ENCODE results near the gene ECHS1.
"Not testable (repeated sequence)": the region's sequence is repeated elsewhere in the genome, so short reads cannot be mapped to it uniquely, and the experiment has no call there.

Gene ECHS1

DNA sequence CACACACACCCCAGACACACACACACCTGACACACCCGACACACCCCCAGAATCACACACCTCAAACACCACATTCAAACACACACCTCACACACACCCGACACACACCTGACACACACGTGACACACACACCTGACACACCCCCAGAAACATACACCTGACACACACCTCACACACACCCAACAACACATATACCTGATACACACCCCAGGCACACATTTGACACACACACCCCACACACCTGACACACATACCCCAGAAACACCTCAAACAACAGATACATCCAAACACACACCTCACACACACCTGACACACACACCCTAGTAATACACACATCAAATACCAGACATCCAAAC, 35.8 kb downstream of the ECHS1 start:
- DNase-seq = no peak

DNA sequence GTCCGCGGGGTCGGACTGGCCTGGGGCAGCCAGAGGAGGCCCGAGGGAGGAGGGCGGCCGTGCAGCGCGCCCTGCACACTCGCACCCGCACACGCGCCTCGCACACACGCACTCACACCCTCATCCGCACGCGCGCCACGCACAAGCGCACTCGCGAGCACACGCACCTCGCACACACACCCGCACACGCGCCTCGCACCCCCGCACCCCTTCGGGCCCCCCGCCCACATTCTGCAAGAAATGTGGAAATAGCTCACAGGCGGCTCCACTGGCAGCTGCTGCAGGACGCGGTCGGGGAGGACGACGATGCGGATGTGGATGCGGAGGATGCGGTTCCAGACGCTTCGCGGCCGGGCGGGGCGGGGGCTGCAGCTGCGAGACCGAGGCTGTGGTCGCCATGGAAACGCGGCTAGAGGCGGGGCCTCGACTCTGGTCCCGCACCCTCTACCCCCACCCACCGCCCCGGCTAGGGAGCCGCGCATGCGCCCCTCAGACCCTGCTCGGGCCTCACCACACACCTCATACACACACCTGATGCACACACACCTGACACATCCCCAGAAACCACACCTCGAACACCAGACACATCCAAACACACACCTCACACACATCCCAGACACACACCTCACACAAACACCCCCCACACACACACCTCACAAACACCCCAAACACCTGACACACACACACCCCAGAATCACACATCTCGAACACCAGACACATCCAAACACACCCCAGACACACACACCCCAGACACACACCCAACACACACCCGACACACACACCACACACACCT, 36.4 kb downstream of the ECHS1 start, which contains the start of gene CALY:
CALY (minus strand) TSS at position 320 of the 793 bp plus-strand sequence. CDS start 7,907 bp downstream, outside the sequence.
- DNase-seq = no peak

DNA sequence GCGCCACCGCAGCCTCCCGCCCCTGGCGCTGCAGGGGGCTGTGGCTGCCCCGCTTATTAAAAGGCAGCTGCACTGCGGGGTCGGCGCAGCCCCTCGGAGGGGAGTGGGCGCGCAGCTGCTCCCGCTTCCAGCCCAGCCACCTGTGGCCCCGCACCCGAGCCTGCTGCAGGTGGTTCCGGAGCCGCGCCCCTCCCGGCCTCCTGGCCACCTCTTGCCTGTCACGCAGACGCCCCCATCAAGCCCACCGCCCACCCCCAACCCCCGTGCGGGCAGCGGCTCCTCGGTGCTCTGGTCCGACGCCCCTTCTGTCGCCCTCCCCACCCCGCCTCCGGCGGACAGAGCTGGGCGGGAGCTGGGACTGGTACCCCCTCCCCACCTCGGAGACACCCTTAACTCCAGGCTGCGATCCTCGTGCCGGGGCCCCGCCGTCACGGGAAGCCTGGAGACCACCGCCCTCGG, 37.0 kb downstream of the ECHS1 start:
- DNase-seq = no peak

DNA sequence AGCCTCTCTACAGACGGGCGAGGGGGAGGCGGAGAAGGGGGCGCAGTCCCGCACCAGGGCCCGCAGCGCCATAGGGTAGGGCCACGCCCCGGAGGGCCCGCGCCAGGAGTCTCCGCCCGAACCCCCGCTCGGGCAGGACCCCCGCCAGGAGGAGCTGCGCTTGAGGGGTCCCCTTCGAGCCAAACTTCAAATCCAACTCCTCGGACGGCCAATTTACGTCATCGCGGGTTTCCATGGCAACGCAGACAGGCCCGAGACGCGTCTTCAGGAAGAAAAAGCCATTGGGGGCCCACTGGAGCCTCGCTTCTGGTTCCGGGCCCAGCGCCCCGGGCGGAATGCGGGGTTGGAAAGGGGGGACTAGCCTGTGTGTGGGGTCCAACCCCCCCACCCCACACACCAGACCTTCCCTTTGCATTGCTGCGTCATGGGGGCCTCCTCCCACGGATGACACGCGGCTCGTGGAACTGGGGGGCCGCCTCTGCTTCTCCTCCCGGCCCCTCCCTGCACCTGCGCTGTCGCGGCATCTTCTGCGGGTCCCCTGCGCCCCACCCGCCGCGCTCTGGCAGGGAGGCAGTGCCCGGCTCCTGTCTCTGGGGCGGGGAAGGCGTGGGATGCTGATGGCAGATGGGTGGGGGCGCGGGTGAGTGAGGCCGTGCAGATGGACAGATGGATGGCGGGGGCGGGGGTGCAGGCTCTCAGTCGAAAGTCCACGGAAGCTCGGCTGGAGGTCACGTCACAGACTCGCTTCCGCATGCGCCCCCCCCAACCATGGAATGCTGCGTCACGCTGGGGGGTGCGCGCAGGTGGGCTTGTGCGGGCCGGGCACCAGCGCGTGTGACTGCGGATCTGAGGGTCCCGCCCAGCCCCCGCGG, 37.7 kb downstream of the ECHS1 start:
- DNase-seq = no peak

DNA sequence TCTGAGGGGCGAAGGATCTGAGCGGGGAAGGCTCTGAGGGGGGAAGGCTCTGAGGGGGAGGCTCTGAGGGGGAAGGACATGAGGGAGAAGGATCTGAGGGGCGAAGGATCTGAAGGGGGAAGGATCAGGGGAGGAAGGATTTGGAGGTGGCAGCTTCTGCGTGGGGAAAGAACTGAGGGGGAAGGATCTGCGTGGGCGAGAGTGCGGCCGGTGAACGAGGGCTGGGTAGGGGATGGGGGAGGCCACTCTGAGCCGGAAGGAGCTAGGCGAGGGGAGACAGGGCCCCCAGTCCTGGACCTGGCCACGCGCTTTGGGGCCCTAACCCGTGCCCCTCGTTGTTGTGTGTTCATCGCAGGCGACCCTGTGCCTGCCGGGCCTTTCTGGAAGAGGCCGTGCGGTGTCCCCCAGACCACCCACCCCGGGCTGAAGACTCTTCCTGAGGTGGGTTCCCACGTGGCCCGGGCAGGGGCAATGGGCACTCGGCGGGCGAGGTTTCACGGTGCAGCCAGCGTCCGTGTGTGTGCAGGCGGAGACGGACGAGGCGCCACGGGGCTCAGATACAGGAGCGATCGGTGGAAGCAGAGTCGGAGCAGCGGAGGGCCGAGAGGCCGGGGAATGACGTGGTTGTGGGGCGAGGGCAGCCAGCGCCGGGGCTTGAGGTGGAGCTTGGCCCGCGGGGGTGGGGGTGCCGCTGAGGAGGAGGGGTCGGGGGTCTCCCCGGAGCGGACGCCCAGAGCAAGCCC, 38.5 kb downstream of the ECHS1 start:
- no peak for DNase-seq

DNA sequence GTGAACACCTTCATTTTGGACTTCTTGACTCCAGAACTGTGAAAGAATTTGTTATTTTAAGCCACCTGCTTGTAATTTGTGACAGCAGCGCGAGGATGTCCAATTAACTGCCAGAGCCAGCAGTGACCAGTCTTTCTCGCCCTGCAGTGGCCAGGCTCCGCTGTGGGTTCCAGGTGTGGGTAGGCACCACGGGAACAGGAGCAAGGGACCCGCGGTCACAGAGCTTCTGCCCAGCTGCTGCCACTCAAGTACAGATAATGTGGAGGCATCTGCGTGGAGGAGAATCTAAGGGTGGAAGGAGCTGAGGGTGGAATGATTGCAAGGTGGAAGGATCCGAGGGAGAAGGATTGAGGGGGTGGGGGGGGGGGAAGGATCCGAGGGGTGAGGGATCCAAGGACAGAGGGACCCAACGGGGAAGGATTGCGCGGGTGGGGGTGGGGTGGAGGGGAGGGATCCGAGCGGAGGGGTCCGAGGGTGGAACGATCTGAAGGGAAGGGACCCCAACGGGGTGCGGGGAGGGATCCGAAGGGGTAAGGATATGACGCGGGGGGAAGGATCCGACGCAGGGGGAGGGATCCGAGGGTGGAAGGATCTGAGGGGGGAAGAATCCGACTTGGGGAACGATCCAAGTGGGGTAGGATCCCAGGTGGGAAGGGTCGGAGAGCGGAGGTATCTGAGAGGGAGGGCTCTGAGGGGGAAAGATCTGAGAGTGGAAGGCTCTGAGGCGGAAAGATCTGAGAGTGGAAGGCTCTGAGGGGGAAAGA, 40.0 kb downstream of the ECHS1 start:
- no peak for DNase-seq

DNA sequence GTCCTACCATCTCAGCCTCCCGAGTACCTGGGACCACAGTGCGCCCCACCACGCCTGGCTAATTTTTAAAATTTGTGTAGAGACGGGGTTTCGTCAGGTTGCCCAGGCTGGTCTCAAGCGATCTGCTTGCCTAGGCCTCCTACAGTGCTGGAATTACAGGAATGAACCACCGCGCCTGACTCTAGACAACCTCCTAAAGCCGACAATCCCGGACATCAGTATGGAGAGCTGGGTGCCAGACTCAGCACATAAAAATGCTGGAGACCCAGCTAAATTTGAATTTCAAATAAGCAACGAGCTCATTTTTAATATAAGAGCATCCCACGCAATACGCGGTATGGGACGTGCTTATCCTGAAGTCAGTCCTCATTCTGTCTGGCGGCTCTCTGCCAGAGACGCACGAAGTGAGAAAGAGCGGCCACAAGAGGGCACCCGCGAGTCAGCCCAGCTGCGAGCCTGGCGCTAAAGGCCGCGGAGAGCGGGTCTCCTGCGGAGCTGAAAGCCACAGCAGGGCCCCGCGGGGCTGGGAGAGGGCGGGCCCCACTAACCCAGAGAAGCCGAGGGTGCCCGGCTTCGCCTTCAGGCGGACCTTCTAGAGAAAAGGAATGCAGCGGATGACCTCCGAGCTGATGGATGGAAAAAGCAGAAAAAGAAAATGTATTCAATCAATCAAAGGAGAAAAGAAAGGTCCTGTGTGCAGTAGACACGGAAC, 43.5 kb downstream of the ECHS1 start:
- peak; percentile 39 for DNase-seq

DNA sequence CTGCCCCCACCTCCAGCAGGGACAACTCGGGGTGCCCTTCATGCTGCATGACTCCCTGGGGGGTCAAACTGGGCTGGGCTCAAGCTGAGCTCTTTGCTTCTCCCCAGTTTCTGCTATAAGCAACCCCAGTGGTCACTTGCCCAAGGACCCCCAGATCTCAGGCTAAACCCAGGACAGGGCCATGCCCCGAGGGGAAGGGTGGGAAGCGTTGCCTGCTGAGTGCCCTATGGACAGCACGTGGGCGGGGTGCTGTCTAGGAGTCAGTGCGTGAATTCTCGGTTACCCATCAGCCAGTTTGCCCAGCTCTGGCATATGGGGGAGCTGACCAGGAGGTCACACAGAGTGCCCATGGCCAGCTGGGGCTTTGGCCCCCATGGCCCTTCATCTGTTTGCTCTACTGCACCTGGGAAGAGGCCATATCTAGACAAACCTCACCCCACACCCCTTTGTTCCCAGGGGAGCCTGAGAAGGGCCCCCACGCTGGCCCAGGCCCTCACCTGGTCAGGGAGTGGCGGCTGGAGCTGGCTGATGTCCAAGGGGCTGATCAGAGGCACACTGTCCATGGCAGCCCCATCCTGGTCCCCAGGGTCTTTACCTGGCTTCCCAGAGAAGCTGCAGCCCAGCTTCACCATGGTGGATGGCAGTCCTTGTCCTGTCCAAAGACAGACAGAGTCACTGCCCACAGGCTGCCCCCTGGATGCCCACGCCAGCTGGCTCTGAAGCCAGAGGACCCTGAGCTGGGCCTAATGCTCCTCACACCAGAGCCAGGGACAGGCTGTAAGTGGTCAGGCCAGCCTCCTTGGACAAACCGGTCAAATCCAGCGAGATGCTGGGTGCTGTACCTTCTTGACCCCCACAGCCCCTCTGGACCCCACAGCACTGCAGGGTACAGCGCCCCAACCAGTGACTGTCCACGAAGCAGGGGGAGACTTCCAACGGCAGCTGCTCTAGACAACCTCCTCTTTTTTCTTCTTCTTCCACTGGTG, 44.5 kb downstream of the ECHS1 start:
- no peak for DNase-seq

DNA sequence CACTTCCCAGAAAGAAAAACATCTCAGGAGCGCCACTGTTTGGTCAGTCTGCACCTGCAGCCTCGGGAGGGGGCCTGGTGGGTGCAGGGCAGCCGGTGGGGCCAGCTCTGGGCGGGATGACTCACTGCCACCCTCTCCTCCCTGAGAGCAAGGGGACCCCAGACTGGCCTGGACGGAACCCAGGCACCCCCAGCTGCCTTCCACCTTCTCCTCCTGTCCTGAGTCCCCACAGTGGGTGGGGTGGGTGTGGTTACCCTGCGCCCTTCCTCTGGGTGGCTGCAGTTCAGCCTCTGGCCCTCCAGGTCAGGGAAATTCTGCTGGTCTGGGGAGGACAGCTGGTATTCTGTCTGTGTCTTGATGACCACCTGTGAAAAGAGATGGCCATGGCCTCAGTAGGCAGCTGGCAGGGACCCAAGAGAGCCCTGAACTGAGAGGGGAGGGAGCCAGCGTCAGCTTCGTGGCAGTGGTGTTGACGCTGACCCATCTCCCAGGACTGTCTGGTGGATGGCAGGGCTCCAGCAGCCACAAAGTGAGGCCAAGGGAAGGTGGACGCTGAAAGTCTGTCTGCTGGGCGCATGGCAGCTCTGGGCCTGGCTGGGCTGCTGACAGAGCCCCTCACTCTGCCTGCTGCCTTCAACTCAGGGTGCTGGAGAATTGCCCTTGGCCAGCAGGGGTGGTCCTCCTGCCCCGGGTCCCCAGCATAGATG, 45.4 kb downstream of the ECHS1 start:
- no peak for DNase-seq

DNA sequence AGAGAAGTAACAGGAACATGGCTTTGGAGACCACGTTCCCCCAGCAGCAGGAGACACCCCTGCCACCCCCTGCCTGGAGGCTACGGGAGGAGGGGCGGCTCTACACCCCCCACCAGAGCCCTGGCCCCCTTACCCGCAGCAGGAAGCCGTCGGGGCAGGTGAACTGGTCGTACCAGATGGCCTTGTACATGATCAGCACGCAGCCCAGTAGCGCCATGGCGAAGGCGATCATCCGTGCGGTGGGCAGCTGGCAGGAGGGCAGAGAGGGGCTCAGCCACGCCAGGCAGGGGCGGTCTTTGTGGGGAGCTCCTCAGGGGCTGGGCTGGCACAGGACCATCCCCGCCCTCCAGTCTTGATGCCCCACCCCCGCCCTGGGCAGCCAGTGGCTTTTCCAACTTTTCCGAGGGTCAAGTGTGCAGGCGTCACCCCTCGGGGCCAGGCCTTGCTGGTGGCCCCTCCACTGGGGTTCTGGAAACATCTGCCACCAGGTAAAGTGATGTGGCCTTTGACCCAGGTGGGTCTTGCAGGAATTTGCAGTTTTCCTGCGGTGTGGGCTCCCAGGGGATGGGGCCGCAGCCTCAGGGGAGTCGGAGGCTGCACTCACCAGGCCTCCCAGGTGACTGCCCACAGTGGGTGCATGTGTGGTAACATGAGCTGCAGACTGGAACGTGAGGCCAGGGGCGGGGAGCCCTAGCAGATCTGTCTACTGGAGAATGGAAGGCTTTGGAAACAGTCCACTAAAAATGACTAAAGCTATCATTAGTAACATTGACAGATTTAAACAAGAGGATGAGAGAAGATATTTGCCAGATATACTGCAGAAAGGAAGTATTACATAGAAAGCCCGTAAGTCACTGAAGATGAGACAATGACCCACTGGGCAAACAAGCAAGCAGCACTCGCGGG, 46.2 kb downstream of the ECHS1 start:
- DNase-seq = no peak

DNA sequence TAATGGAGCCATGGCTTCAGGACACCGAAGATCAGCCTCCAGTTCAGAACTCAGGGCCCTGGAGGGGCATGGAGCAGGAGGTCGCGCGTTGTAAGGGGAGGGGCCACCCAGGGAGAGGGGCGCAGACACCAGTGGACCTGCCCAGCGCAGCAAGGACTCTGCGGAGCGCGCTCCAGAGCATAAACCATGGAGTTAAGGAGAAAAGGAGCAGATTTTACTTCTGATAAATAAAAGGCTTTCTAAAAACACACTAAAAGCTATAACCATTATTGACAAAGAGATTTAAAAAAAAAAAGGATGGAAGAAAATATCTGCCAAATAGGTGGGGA, 47.0 kb downstream of the ECHS1 start:
- no peak for DNase-seq

DNA sequence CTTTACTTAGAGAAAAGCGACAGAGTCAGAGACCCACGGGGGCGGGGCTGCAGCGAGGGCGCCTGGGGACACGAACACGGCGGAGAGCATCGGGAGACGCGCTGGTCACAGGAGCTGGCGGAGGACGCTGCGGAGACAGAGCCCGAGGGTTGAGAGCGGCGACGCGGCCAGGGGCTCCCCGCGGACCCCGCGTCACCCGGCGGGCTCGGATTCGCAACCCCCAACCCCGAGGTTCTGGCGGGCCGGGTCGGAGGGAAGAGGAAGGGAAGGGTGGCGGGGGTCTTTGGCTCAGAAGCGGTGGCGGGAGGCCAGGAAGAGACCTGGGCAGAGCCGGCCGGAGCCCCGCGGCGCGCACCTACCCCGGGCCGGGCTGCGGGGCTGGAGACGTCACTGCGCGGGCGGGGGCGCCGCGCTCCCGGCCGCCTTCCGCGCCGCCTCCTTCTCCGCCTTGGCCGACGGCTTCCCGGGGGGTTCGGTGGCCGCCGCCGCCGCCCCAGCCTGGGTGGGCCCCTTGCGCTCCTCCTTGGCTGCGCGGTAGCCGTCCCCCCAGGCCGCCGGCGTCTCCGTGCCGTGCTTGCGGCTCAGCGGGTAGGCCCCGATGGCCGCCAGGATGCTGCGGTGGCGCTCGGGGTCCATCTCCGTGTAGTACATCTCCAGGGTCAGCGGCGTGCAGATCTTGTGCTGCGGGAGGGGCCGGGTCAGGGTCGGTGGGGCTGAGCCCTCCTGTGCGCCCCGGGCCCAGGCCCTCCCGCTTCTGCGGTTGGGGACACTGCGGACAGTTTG, 47.5 kb downstream of the ECHS1 start:
- no peak for DNase-seq

DNA sequence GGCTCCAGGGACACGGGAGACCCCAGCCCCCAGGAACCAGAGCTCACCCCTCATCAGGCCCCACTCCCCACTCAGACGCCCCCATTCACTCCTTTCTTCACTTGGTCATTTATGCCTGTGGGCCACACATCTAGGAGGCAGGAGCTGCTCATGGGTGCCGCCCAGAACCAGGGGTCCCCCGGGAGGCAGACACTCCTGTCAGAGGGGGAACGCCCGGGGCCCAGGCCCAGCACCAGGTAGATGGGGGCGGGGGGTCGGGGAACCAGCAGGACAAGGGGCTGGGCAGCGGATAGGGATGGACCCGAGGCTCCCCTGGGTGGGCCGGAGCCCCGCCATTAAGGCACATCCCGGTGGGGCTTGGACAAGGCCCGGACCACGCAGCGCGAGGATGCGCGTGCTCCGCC, 48.3 kb downstream of the ECHS1 start:
- no peak for DNase-seq

DNA sequence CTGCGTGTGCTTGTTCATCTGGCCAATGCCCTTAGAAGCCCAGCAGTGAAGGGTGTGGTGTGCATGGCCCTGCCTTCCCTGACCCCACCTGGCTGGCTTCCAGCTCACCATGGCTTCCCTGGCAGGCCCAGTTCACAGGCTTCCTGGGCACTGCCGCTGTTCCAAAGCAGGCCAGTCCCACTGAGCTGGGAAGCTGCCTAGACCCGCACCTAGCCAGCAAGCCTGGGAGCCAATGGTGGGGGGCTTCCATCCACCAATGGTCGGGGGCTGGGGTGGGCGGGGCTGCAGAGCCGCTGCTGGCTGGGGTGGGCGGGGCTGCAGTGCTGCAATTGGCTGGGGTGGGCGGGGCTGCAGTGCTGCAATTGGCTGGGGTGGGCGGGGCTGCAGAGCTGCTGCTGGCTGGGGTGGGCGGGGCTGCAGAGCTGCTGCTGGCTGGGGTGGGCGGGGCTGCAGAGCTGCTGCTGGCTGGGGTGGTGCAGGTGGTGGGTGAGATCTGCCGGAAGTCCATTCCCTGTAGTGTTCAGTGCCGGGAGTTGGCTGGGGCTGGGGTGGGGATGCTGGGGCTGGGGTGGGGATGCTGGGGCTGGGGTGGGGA, 48.9 kb downstream of the ECHS1 start:
- DNase-seq = peak; percentile 45

DNA sequence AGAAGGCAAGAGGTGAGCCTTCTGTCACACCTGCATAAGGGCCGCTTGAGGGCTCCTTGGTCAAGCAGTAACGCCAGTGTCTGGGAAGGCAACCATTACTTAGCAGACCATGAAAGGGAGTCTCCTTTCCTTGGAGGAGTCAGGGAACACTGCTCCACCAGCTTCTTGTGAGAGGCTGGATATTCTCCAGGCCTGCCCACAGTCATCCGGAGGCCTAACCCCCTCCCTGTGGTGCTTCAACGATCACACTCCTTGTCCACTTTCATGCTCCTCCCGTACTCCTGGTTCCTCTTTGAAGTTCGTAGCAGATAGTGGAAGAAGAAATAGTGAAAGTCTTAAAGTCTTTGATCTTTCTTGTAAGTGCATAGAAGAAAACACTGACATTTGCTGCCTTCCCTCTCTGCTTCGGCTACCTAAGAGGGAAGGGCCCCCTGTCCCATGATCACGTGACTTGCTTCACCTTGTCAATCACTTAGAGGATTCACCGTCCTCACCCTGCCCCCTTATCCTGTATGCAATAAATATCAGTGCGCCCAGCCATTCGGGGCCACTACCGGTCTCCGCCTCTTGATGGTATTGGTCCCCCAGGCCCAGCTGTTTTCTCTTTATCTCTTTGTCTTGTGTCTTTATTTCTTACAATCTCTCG, 51.0 kb downstream of the ECHS1 start:
- DNase-seq = not testable (repeated sequence)

DNA sequence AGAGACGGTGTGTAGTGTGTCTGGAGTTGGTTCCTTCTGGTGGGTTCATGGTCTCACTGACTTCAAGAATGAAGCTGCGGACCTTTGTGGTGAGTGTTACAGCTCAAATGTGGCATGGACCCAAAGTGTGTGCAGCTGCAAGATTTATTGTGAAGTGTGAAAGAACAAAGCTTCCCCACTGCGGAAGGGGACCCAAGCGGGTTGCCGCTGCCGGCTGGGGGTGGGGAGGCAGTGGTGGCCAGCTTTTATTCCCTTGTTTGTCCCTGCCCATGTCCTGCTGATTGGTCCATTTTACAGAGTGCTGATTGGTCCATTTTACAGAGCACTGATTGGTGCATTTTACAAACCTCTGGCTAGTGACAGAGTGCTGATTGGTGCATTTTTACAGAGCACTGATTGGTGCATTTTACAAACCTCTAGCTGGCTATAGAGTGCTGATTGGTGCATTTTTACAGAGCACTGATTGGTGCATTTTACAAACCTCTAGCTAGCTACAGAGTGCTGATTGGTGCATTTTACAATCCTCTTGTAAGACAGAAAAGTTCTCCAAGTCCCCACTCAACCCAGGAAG, 52.2 kb downstream of the ECHS1 start:
- not testable (repeated sequence) for DNase-seq

Measured in DMS79 (cell line).